HAP-1 (cell line): ENCODE results near the gene FHL3.

ENCODE experiments used
- DNase-seq, 2 experiments: peaks; one replicate each; pipeline ENCODE4 v3.0.0-alpha.2; 2016 to 2020; ENCODE audit warnings: low spot score in 2 of 2
- H3K27me3 ChIP-seq: fragments of 250-450 bp; sonication (Bioruptor Pico); 2 replicates; pipeline ENCODE4 v1.5.1; 2020; ENCODE audit warnings: low read depth, mild to moderate bottlenecking, moderate library complexity
- H3K36me3 ChIP-seq: fragments of 250-450 bp; sonication (Bioruptor Pico); replicated peaks from 2 replicates; pipeline ENCODE4 v1.5.1; 2020; ENCODE audit warnings: mild to moderate bottlenecking
- H3K4me1 ChIP-seq: fragments of 250-450 bp; sonication (Bioruptor Pico); 2 replicates; pipeline ENCODE4 v1.5.1; 2020; ENCODE audit warnings: mild to moderate bottlenecking
- H3K4me3 ChIP-seq: fragments of 250-450 bp; sonication (Bioruptor Pico); 2 replicates; pipeline ENCODE4 v1.5.1; 2020; ENCODE audit warnings: mild to moderate bottlenecking, moderate library complexity
- H3K9me3 ChIP-seq: fragments of 250-450 bp; sonication (Bioruptor Pico); 2 replicates; pipeline ENCODE4 v1.5.1; 2020; ENCODE audit warnings: mild to moderate bottlenecking, moderate library complexity
- in situ Hi-C: fragments of 300-500 bp; cut with MboI; formaldehyde crosslinking; loops from 3 replicates; pipeline ENCODE4 v1.14.3; 2020; ENCODE audit warnings: low sequenced_read_pairs, inconsistent platforms, mixed read lengths

Gene FHL3

DNA sequence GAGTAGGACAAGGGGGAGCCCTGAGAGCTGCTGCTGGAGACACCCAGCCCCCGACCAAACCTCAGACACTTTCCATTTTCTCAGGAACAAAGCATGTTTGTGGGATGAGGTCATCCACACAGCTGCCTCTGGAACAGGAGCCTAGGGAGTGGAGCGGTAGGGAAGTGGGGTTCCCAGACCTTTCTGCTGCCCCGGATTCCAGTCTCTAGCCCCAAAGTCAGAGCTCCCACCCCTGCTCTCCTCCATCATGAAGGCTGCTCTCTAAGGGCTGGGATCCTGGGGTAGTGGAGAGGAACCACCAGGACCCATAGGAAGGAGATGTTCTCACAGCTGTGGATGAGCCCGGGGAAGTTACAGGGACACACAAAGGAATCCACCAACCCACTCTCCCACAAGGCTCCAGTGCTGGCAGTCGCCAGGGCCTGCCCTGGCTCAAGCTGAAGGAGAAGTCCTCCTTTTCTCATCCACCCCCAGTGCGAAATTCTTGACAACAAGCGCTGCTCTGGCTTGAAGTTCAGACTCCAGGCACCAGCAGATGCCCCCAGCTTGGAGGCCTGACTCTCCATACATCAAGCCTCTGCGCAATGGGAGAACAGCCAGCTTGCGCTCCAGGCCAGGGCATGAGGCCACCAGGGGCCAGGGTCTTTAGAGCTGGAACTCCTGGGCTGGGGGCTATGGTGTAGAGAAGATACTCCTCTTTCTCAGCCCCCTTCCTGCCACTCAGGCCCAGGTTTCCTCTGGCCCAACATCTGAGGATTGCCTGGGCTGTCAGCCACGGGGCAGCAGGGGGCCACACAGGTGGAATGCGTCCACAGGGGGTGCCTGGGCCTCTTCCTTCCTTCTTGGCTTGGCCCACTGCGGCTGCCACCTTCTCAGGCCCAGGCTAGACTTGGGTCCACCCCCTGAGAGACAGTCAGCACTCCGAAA lies 4.5 kb downstream of the FHL3 start:
- Histone ChIP-seq H3K27me3 (no peaks in the 10 kb centered on the region), H3K4me1 (peaks cover 6% of the 10 kb centered on the region; the same call in 1 of the 2 replicates), H3K4me3 (no peak overlapping the region), H3K36me3 (peaks cover 19% of the 10 kb centered on the region), H3K9me3 (no peaks in the 10 kb centered on the region)
- in situ Hi-C loops = no loop called here
- DNase-seq = no peak

DNA sequence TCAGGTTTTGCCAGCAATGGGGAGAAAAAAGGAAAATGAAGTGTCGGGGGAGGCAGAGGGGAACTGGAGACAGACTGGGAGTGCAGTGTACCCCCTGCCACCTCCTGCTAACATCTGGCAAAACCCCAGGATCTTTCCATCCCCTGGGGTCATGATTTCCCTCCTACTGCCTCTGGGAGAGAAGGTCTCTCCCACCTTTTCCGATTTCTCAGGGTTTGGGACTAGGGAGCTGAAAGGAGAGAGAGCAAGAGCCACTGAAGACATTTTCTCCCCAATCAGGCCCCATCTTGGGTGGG lies 5.1 kb downstream of the FHL3 start:
- Histone ChIP-seq H3K27me3 (no peaks in the 10 kb centered on the region), H3K4me3 (no peak overlapping the region), H3K9me3 (no peaks in the 10 kb centered on the region), H3K36me3 (peaks cover 19% of the 10 kb centered on the region), H3K4me1 (peaks cover 6% of the 10 kb centered on the region; the same call in 1 of the 2 replicates)
- DNase-seq = no peak
- in situ Hi-C loops = no loop called here

DNA sequence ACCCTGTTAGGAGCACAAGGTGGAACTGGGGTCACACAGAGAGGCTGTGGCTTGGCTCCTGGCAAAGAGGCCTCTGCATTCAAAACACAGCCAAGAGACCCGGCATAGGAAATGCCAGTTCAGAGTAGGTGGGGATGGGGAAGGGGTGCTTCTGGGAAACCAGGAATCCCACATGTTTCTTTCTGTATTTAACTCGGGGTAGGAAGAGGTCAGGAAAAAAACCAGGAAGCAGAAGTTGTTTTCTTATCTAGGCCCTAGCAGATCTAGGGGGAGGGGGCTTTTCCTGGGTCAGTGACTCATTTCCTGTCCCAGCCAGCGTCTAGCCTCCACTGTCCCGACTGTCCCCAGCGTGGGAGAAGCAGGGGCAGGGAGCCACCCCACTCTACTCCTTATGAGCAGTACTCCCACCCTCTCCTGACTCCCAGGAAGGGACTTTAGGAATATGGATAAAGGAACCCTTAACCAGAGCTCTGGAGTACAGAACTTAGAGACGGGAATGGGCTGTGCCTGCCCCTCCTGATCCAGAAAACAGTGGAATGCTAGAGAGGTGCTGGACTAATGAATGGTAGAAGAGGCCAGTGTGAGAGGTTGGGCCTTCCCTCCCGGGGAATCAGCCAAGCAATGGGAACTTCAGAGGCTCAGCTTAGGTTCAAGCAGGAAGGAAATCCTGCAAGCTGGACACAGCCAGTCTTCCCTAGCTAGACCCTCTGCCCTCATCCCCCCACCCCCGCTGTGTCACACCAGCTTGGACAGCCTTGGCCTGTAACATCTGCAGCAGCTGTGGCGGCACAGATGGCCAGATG lies 5.7 kb downstream of the FHL3 start:
- H3K4me1 ChIP-seq = peaks cover 6% of the 10 kb centered on the region; the same call in 1 of the 2 replicates
- DNase-seq = no peak
- H3K27me3 ChIP-seq = no peaks in the 10 kb centered on the region
- peaks cover 19% of the 10 kb centered on the region for H3K36me3 ChIP-seq
- no peak overlapping the region for H3K4me3 ChIP-seq
- in situ Hi-C loops = no loop called here
- no peaks in the 10 kb centered on the region for H3K9me3 ChIP-seq

DNA sequence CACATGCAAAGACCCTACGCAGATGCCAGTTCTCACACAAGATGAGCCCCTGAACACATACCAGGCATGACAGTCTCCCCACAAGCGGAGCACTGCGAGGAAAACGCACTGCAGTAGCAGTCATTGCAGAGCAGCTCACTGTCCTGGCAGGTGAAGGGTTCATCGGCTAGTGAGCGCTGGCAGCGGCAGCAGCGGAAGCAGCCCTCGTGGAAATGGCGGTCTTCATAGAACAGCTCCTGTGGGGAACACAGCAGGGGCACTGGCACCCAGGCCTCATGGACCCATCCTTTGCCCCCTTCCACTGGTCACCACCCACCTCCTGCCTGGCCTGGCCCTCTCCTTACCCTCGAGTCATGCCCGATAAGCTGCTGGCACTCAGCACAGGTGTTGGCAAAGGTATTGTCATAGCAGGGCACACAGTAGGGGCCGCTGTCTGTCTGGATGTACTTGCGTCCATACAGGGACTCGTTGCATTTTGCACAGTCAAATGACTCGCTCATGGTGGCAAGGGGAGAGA lies 6.3 kb downstream of the FHL3 start:
- peaks cover 19% of the 10 kb centered on the region for H3K36me3 ChIP-seq
- no peaks in the 10 kb centered on the region for H3K27me3 ChIP-seq
- peaks cover 6% of the 10 kb centered on the region; the same call in 1 of the 2 replicates for H3K4me1 ChIP-seq
- no peaks in the 10 kb centered on the region for H3K9me3 ChIP-seq
- in situ Hi-C loops = no loop called here
- no peak overlapping the region for H3K4me3 ChIP-seq
- DNase-seq = no peak

DNA sequence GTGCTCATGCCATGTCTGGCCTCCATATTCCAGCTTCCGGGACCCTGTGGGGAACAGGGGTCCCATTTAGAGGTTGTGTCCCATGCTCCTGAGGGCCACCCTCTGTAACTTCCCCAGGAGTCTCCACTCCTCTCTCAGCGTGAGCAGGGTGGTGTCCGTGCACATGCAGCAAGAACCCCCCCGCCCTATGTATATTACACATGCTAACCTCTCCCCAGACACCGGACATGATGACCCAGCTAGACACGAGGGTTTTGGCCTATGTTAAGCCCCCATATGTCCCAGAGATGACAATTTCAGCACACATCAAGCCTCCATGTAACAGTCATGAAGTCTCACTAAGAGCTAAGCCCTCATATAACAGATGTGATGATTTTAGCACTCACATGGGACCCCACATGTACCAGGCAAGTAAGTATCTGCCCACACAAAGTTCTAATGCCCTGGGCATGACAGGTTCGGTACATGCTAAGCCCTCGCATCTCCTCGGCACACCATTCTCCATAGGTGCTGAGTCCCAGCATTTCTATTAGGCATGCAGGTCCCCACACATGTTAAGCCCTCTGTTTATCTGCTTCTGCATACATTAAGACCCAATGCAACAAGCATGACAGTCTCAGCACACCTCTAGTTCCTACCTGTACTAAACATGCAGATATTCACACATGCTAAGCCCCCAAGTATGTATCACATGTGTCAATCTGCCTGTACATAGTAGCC lies 7.1 kb downstream of the FHL3 start:
- Histone ChIP-seq H3K27me3 (no peaks in the 10 kb centered on the region), H3K4me3 (no peak overlapping the region), H3K4me1 (peaks cover 3% of the 10 kb centered on the region; the same call in 1 of the 2 replicates), H3K9me3 (no peaks in the 10 kb centered on the region), H3K36me3 (peaks cover 19% of the 10 kb centered on the region)
- in situ Hi-C loops = no loop called here
- no peak for DNase-seq

DNA sequence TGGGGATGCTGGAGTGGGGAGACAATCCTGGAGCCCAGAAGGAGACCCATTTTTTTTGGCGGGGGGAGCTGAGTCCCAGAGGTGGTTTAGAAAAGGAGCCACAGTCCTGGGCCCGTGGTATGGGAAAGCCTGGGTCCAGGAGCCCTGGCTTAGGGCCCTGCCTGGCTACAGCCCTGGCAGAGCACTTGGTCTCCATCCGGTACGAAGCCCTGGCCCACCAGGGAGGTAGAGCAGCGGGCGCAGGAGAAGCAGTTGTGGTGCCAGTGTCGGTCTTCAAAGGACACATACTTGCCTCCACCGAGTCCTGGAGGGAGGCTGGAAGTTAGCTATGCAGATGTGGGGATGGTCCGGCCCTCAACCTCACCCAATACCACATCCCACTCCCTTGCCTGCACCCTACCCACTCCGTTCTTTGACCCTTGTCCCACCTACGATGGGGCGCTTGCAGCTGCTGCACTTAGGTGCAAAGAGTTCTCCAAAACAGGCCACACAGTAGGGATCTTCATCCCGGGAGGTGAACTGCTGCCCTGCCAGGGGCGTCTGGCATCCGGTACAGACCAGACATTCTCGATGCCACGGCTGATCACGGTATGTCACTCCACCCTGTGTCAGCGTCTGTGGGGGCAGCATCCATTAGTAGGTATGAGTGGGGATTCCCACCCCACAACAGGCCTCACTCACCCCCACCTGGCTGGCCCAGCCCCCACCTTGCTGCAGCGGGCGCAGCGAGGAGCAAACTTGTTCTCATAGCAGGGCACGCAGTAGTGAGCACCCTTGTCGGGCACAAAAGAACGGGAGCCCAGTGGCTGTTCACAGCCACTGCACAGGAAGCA lies 7.8 kb downstream of the FHL3 start:
- Histone ChIP-seq H3K4me1 (peaks cover 3% of the 10 kb centered on the region; the same call in 1 of the 2 replicates), H3K36me3 (peaks cover 19% of the 10 kb centered on the region), H3K4me3 (no peak overlapping the region), H3K27me3 (no peaks in the 10 kb centered on the region), H3K9me3 (no peaks in the 10 kb centered on the region)
- in situ Hi-C loops = no loop called here
- DNase-seq = no peak

DNA sequence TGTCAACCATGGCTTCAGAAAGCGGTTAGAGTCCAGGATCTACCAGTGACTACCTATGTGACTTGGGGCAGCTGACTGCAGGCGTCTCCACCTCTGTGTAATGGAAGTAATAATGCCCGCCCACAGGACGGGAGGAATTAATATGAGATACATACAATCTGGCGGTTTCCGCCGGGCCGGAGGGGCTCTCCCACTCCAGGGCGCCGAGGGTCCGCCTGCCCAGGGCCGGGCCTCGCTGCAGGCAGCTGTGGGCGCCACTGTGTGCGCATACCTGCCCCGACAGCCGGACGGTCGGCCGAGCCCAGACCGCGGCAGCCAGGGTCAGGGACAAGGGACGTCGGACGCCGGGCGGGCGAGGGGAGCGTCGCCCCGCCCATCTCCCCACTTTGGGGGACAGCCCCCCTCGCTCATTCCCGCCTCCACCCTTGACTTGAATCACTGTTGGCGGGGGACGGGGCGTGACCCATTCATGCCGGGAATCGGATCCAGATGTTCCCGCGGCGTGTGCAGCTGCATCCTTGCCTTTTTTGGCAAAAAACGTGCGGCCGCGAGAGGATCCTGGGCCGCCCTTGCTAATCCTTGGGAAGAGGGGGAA lies 9.5 kb downstream of the FHL3 start:
- Histone ChIP-seq H3K4me1 (no peaks in the 10 kb centered on the region; the same call in 1 of the 2 replicates), H3K9me3 (no peaks in the 10 kb centered on the region), H3K4me3 (no peak overlapping the region), H3K27me3 (no peaks in the 10 kb centered on the region), H3K36me3 (peaks cover 19% of the 10 kb centered on the region)
- in situ Hi-C loops = no loop called here
- no peak for DNase-seq

DNA sequence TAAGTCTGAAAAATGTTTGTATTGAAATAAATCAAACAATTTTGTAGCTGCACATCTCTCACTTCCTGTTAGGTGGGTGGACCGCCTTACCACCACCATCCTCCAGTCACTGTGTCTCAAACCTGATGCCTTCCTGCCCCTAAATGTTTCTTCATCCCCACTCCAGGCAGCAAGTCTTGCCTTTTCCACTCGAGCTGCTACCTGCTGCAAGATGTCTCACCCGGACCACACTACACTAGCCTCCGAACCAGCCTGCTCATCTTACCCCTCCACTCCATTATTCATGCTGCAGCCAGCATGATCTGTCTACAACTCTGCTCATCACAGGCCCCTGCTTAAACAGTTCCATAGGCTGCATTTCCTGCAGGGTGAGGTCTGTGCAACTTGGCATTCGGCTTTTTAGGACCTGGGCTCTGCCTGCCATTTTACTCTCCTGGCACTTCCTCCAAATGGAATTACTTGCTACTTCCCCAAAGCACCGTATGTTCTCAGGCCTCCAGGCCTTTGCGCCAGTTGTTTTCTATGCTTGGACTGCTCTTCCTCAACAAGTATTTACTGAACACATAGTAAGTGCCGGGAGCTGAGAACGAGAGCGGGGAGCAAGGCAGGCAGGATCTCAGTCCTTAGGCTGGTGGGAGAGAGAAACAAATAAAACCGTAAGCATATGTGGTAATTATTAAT lies 10.3 kb downstream of the FHL3 start:
- Histone ChIP-seq H3K9me3 (no peaks in the 10 kb centered on the region), H3K27me3 (no peaks in the 10 kb centered on the region), H3K4me3 (no peak overlapping the region), H3K36me3 (peaks cover 19% of the 10 kb centered on the region), H3K4me1 (peaks cover 2% of the 10 kb centered on the region; the same call in 1 of the 2 replicates)
- in situ Hi-C loops = no loop called here
- DNase-seq = no peak

DNA sequence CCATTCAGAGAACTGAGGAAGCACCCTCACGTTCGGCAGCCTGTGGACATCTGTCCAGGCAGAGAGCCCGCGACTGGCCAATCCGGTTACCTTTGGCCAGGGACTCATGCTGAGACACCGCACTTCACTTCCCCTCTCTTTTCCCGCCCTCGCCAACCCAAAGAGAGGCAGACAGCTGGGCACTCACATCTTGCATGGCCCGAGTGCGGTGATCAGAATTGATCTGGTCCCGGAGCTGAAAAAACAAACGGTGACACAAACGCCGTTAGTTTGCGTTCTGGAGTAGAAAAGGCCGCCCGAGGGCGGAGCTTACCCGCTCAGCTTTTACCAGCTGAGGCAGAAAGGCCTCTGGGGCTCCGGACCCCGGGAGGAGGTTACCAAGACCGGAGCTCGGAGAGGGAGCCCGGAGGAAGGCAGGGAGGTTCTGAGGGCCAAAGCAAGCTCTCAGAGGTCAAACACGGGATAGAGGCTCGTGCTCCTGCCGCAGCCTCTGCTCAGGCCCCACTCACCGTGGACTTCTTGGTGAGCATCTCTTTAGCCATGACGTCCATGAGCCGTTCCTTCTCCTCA lies 15.9 kb downstream of the FHL3 start:
- no peaks in the 10 kb centered on the region for H3K9me3 ChIP-seq
- in situ Hi-C loops = no loop called here
- H3K27me3 ChIP-seq = no peaks in the 10 kb centered on the region
- H3K4me1 ChIP-seq = peaks cover 10% of the 10 kb centered on the region
- H3K36me3 ChIP-seq = peaks cover 40% of the 10 kb centered on the region
- DNase-seq = peak in 1 of 2 experiments; percentile 50
- H3K4me3 ChIP-seq = peak overlapping the region; percentile 93

DNA sequence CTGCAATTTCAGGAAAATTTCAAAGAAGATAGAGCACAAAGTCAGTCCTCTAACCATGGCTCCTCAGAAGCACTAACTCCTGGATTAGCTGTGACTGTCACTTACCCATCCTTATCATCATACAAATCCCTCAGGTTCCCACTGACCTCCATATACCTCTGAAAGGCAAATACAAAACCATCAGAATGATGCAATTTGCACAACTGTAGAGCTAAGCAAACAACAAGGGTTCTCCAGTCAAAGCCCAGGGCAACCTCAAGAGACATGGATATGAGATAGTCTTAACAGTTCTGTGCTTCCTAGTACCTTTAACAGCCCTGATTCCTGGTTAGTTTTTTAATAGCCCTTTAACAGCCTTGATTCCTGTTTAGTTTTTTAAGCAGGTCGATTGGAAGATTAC lies 17.6 kb downstream of the FHL3 start:
- Histone ChIP-seq H3K4me1 (peaks cover 10% of the 10 kb centered on the region), H3K4me3 (no peak overlapping the region), H3K36me3 (peaks cover 52% of the 10 kb centered on the region), H3K27me3 (no peaks in the 10 kb centered on the region), H3K9me3 (no peaks in the 10 kb centered on the region)
- no peak for DNase-seq
- in situ Hi-C loops = no loop called here

DNA sequence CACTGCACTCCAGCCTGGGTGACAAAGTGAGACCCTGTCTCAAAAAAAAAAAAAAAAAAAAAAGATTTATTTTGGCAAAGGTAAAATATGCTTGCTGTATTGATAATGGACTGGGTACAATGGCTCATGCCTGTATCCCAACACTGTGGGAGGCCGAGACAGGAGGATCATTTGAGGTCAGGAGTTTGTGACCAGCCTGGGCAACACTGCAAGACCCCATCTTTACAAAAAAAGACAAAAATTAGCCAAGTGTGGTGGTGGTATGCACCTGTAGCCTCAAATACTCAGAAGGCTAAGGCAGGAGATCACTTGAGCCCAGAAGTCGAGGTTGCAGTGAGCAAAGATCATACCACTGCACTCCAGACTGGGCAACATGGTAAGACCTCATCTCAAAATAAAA lies 21.8 kb downstream of the FHL3 start:
- Histone ChIP-seq H3K4me3 (no peak overlapping the region), H3K36me3 (peaks cover 88% of the 10 kb centered on the region)
- in situ Hi-C loops = no loop called here

DNA sequence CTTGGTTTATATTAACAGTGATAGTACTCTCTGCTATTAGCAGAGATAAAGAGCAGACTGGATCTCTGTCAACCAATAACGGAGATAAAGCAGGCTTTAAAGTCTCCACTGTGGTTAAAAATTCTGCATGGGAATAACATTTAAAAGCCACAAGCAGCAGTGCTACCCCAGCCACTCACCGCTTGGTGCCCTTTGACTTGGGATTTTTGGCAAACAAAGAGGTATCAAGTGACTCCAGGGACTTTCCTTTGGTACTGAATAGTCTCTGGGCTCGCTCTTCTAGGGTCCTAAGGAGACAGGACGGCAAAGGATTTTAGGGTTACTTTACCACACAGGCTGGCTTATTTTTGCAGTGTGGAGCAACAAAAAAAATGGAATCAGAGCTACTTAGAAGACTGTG lies 26.8 kb downstream of the FHL3 start:
- in situ Hi-C loops = no loop called here
- H3K4me1 ChIP-seq = no peaks in the 10 kb centered on the region
- no peak for DNase-seq
- H3K36me3 ChIP-seq = peaks cover 85% of the 10 kb centered on the region
- H3K9me3 ChIP-seq = no peaks in the 10 kb centered on the region
- no peaks in the 10 kb centered on the region for H3K27me3 ChIP-seq
- no peak overlapping the region for H3K4me3 ChIP-seq

More for the DNA sequence above, 21.8 kb downstream of the FHL3 start:
- no peaks in the 10 kb centered on the region for H3K9me3 ChIP-seq
- H3K27me3 ChIP-seq = no peaks in the 10 kb centered on the region
- no peak for DNase-seq
- H3K4me1 ChIP-seq = peaks cover 6% of the 10 kb centered on the region
